GM23248 (cell line): ENCODE results near the gene RER1.

Source experiments
- EZH2 ChIP-seq: fragments of 200-600 bp; sonication (generic); IDR thresholded peaks from 2 replicates; pipeline ENCODE4 v1.6.1; 2018; ENCODE audit warnings: antibody characterized with exemption, mild to moderate bottlenecking; ENCODE audit not compliant: insufficient read depth, poor library complexity, severe bottlenecking
- EZH2phosphoT487 ChIP-seq: fragments of 200-600 bp; sonication (generic); IDR thresholded peaks from 2 replicates; pipeline ENCODE4 v1.6.1; 2018; ENCODE audit warnings: antibody characterized with exemption, moderate library complexity, mild to moderate bottlenecking, low read depth; ENCODE audit not compliant: insufficient read depth

DNA sequence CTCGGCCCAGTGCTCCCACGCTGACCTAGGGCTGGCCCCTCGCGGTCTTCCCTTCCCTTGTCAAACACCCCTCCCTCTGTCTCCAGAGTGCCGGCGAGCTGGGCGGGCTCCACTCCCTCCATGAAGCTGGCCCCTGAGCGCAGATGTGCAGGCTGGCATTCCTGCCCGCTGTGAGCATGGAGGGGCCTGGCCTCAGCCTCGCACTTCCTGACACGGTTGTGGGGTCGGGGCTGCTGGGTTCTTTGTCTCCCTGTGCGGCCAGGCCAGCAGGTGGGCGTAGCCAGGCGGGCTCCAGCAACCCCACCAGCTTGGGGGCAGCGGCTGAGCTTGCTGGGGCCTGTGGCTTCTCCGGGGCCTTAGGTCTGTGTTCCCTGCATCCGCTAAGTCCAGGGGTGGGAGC lies 34.9 kb downstream of the RER1 start:
- TF ChIP-seq EZH2phosphoT487 (no peak), EZH2 (no peak)
